Adrenal gland (tissue), 5 donors: ENCODE results near the gene TNRC18.
"Not testable (repeated sequence)": the region's sequence is repeated elsewhere in the genome, so short reads cannot be mapped to it uniquely, and the experiment has no call there.

ENCODE experiments used
- POLR2A ChIP-seq, 2 donors: fragments of 450-650 bp; IDR thresholded peaks; one replicate each; pipeline ENCODE4 v1.6.1; 2017; ENCODE audit warnings: antibody characterized with exemption in 2 of 2, mild to moderate bottlenecking in 2 of 2, moderate library complexity in 1 of 2
- TF ChIP-seq, protein P1 (sequence below), 6 experiments: fragments of 450-650 bp in 4 of 6; fragments of 200-600 bp in 2 of 6; sonication (generic) in 1 of 6; IDR thresholded peaks; 1 replicate in 5 of 6; 2 replicates in 1 of 6; pipeline versions ENCODE4 v1.5.1 to v1.8.0; 2016 to 2021; ENCODE audit warnings: antibody characterized with exemption in 6 of 6, mild to moderate bottlenecking in 2 of 6, moderate library complexity in 1 of 6
- donor health status: DM: no; HTN: no; CAD: no.

DNA sequence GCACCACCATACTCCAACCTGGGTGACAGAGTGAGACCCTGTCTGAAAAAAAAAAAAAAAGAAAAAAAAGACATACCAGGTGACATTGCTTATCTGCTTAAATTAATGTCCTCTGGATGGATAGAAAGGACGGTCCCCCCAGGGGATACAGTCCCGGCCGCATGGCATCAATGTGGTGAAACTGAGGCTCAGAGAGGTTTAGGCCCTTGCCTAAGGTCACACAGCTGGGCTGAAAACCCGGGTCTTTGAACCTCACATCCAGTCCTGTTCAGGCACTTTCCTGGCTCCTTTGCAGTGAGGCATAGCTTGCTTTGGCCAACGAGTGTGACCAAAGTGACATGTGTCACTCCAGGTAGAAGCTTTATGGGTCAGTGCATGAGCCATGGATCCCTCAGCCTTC lies 136.3 kb downstream of the TNRC18 start:
- TF ChIP-seq, protein P1, sequence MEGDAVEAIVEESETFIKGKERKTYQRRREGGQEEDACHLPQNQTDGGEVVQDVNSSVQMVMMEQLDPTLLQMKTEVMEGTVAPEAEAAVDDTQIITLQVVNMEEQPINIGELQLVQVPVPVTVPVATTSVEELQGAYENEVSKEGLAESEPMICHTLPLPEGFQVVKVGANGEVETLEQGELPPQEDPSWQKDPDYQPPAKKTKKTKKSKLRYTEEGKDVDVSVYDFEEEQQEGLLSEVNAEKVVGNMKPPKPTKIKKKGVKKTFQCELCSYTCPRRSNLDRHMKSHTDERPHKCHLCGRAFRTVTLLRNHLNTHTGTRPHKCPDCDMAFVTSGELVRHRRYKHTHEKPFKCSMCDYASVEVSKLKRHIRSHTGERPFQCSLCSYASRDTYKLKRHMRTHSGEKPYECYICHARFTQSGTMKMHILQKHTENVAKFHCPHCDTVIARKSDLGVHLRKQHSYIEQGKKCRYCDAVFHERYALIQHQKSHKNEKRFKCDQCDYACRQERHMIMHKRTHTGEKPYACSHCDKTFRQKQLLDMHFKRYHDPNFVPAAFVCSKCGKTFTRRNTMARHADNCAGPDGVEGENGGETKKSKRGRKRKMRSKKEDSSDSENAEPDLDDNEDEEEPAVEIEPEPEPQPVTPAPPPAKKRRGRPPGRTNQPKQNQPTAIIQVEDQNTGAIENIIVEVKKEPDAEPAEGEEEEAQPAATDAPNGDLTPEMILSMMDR (IDR thresholded peaks at IDR 0.05) = not testable (repeated sequence)
- TF ChIP-seq POLR2A (IDR thresholded peaks at IDR 0.05) = not testable (repeated sequence)
